Measurements from ENCODE around the gene OR11L1.

DNA sequence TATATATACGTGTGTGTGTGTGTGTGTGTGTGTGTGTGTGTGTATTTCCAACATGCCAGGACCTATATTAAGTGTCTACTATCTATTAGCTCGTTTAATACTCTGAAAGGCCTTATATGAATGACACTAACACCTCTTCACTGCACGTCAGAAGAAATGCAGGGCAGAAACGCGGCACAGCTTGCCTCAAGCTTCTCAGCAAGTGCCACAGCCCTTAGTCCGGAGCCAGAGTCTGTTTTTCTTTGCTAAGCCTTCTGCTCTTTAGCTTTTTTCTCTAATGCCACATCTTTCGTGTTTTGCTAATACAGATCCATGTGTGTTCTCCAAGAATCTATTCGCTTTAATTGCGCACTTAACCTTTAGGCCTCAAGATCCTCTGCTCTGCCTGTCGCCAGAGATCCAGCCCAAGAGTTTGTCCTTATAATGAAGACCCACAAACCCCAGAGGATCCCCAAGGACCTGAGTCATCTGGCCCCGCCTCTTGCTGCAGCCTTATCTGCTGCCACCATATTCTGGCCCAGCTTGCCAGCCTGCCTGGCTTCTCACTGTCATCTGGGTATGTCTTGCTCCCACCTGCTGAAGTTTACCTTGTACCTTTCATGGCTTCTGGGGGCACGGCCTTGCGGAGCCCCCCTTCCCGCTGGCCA, 13.3 kb upstream of the OR11L1 start:
- TF ChIP-seq POLR2A (IDR thresholded peaks at IDR 0.05): no peak
- TF ChIP-seq, protein P1, sequence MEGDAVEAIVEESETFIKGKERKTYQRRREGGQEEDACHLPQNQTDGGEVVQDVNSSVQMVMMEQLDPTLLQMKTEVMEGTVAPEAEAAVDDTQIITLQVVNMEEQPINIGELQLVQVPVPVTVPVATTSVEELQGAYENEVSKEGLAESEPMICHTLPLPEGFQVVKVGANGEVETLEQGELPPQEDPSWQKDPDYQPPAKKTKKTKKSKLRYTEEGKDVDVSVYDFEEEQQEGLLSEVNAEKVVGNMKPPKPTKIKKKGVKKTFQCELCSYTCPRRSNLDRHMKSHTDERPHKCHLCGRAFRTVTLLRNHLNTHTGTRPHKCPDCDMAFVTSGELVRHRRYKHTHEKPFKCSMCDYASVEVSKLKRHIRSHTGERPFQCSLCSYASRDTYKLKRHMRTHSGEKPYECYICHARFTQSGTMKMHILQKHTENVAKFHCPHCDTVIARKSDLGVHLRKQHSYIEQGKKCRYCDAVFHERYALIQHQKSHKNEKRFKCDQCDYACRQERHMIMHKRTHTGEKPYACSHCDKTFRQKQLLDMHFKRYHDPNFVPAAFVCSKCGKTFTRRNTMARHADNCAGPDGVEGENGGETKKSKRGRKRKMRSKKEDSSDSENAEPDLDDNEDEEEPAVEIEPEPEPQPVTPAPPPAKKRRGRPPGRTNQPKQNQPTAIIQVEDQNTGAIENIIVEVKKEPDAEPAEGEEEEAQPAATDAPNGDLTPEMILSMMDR (IDR thresholded peaks at IDR 0.05): no peak

All from transverse colon (tissue), 3 donors.